Measurements from ENCODE around the gene MAP2K2.

Gene MAP2K2

GRCh38 chr19:4052114-4052992 lies 71.6 kb downstream of the MAP2K2 start:
- no peaks in the 10 kb centered on the region for H3K27me3 ChIP-seq (ENCODE audit: low read depth)
- H3K4me1 ChIP-seq, result no peaks in the 10 kb centered on the region
- peaks cover 59% of the 10 kb centered on the region for H3K36me3 ChIP-seq (replicated peaks)
- no peaks in the 10 kb centered on the region for H3K9me3 ChIP-seq
- in situ Hi-C loops (cut with MboI; ENCODE audit: low sequenced_read_pairs), result no loop called here
- no peak for DNase-seq (ENCODE audit: low spot score in 2 of 2)
- H3K4me3 ChIP-seq, result no peak overlapping the region

DNA sequence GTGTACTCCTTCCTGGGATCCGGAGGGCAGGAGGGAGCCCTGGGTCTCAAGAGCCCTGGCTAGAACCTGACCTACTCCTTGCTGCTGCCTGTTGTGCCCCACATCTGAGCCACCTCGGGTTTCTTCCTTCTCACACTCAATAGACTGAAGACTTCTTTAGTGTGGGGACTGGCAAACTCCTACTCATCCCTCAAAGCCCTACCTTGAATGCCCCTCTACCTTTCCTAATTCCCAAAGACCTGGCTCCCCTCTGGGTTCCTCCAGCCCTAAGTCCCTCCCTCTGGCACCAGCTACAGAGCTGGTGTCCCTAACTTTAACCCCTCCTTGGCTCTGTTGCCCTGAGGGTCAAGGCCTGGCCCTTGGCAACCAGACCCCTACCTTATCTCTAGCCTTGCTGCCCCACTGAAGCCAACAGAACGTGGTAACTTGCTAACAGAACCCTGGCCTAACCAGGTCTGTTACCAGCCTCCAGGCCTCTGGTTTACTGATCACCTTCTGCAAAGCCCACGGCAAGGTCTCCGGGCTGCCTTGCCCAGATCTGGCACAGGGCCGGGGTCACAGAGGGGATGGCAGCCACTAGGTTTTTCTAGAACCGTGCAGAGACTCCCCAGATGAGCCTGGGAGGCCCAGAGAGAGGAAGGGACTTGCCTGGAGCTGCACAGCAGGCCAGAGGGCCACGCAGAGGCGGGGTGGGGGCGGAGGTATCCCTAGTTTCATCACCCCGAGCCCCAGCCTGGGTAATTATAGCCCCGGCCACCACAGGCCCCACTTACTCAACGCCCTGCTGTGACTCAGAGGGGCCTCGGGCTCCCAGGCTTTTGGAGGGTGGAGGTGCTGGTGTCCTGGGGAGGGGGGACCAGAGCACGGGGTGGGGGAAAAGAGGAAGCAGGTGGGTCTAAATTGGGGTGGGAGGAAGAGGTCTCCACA lies 72.5 kb downstream of the MAP2K2 start:
- no peaks in the 10 kb centered on the region for H3K4me1 ChIP-seq
- H3K4me3 ChIP-seq, result no peak overlapping the region
- no peaks in the 10 kb centered on the region for H3K9me3 ChIP-seq
- no peaks in the 10 kb centered on the region for H3K27me3 ChIP-seq (ENCODE audit: low read depth)
- no peak for DNase-seq (ENCODE audit: low spot score in 2 of 2)
- H3K36me3 ChIP-seq (replicated peaks), result peaks cover 59% of the 10 kb centered on the region
- in situ Hi-C loops (cut with MboI; ENCODE audit: low sequenced_read_pairs), result no loop called here

GRCh38 chr19:4049432-4049831 lies 74.5 kb downstream of the MAP2K2 start:
- Histone ChIP-seq H3K36me3 (replicated peaks) (peaks cover 42% of the 10 kb centered on the region), H3K4me1 (no peaks in the 10 kb centered on the region), H3K27me3 (ENCODE audit: low read depth) (no peaks in the 10 kb centered on the region), H3K9me3 (no peaks in the 10 kb centered on the region), H3K4me3 (no peak overlapping the region)
- no peak for DNase-seq (ENCODE audit: low spot score in 2 of 2)
- in situ Hi-C loops (cut with MboI; ENCODE audit: low sequenced_read_pairs), result no loop called here

GRCh38 chr19:4046946-4047683 lies 76.8 kb downstream of the MAP2K2 start:
- DNase-seq (ENCODE audit: low spot score in 2 of 2), result no peak
- Histone ChIP-seq H3K9me3 (no peaks in the 10 kb centered on the region), H3K36me3 (replicated peaks) (peaks cover 26% of the 10 kb centered on the region)

DNA sequence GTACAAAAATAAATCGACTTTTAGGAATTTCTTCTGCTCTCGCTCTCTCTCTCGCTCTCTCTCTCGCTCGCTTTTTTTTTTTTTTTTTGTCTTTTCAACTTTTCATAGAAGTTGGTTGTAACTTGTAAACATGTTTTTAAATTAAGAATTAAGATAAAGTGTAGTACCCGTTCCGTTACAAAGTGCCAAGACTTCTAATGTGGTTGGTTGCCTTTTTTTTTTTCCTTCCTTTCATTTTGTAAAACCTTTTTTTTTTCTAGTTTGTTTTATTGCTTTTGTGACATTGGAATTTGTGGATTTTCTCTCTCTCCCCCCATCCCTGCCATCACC lies 77.6 kb downstream of the MAP2K2 start:
- peaks cover 24% of the 10 kb centered on the region for H3K36me3 ChIP-seq (replicated peaks)
- no peaks in the 10 kb centered on the region for H3K27me3 ChIP-seq (ENCODE audit: low read depth)
- no peak for DNase-seq (ENCODE audit: low spot score in 2 of 2)
- in situ Hi-C loops (cut with MboI; ENCODE audit: low sequenced_read_pairs), result no loop called here
- H3K4me1 ChIP-seq, result no peaks in the 10 kb centered on the region
- H3K9me3 ChIP-seq, result no peaks in the 10 kb centered on the region
- no peak overlapping the region for H3K4me3 ChIP-seq

More at GRCh38 chr19:4046946-4047683, 76.8 kb downstream of the MAP2K2 start:
- H3K27me3 ChIP-seq (ENCODE audit: low read depth), result no peaks in the 10 kb centered on the region
- no peaks in the 10 kb centered on the region for H3K4me1 ChIP-seq
- in situ Hi-C loops (cut with MboI; ENCODE audit: low sequenced_read_pairs), result no loop called here
- H3K4me3 ChIP-seq, result no peak overlapping the region

GRCh38 chr19:4045597-4046361 lies 78.1 kb downstream of the MAP2K2 start:
- H3K9me3 ChIP-seq, result no peaks in the 10 kb centered on the region
- H3K4me3 ChIP-seq, result no peak overlapping the region
- DNase-seq (ENCODE audit: low spot score in 2 of 2), result no peak
- in situ Hi-C loops (cut with MboI; ENCODE audit: low sequenced_read_pairs), result no loop called here
- no peaks in the 10 kb centered on the region for H3K27me3 ChIP-seq (ENCODE audit: low read depth)
- H3K4me1 ChIP-seq, result no peaks in the 10 kb centered on the region
- peaks cover 24% of the 10 kb centered on the region for H3K36me3 ChIP-seq (replicated peaks)

GRCh38 chr19:4044990-4045465 lies 78.9 kb downstream of the MAP2K2 start:
- no peaks in the 10 kb centered on the region for H3K9me3 ChIP-seq
- H3K27me3 ChIP-seq (ENCODE audit: low read depth), result no peaks in the 10 kb centered on the region
- no peaks in the 10 kb centered on the region for H3K4me1 ChIP-seq
- no peak for DNase-seq (ENCODE audit: low spot score in 2 of 2)
- H3K36me3 ChIP-seq (replicated peaks), result peaks cover 18% of the 10 kb centered on the region
- H3K4me3 ChIP-seq, result no peak overlapping the region
- in situ Hi-C loops (cut with MboI; ENCODE audit: low sequenced_read_pairs), result no loop called here

GRCh38 chr19:4043966-4044715 lies 79.8 kb downstream of the MAP2K2 start:
- DNase-seq (ENCODE audit: low spot score in 2 of 2), result no peak
- Histone ChIP-seq H3K9me3 (no peaks in the 10 kb centered on the region), H3K4me1 (no peaks in the 10 kb centered on the region), H3K27me3 (ENCODE audit: low read depth) (no peaks in the 10 kb centered on the region), H3K36me3 (replicated peaks) (peaks cover 11% of the 10 kb centered on the region), H3K4me3 (no peak overlapping the region)
- in situ Hi-C loops (cut with MboI; ENCODE audit: low sequenced_read_pairs), result no loop called here

GRCh38 chr19:4043401-4043800 lies 80.5 kb downstream of the MAP2K2 start:
- H3K9me3 ChIP-seq, result no peaks in the 10 kb centered on the region
- H3K36me3 ChIP-seq (replicated peaks), result peaks cover 11% of the 10 kb centered on the region
- no peaks in the 10 kb centered on the region for H3K27me3 ChIP-seq (ENCODE audit: low read depth)
- H3K4me1 ChIP-seq, result no peaks in the 10 kb centered on the region
- in situ Hi-C loops (cut with MboI; ENCODE audit: low sequenced_read_pairs), result no loop called here
- no peak overlapping the region for H3K4me3 ChIP-seq
- peak in 1 of 2 experiments; percentile 49 for DNase-seq (ENCODE audit: low spot score in 2 of 2)

GRCh38 chr19:4042731-4043082 lies 81.2 kb downstream of the MAP2K2 start:
- Histone ChIP-seq H3K4me3 (no peak overlapping the region), H3K27me3 (ENCODE audit: low read depth) (no peaks in the 10 kb centered on the region), H3K36me3 (replicated peaks) (peaks cover 7% of the 10 kb centered on the region), H3K9me3 (no peaks in the 10 kb centered on the region), H3K4me1 (no peaks in the 10 kb centered on the region)
- in situ Hi-C loops (cut with MboI; ENCODE audit: low sequenced_read_pairs), result no loop called here
- no peak for DNase-seq (ENCODE audit: low spot score in 2 of 2)

- Histone ChIP-seq H3K4me1 (no peaks in the 10 kb centered on the region), H3K9me3 (no peaks in the 10 kb centered on the region), H3K4me3 (no peak overlapping the region), H3K27me3 (ENCODE audit: low read depth) (no peaks in the 10 kb centered on the region), H3K36me3 (replicated peaks) (peaks cover 11% of the 10 kb centered on the region)
- no peak for DNase-seq (ENCODE audit: low spot score in 2 of 2)
- in situ Hi-C loops (cut with MboI; ENCODE audit: low sequenced_read_pairs), result no loop called here
Measured at GRCh38 chr19:4042064-4042730, 81.7 kb downstream of the MAP2K2 start.
